IMR-90 (cell line): ENCODE data around the gene F5. TPM values are rescaled to one million over a fixed set of nuclear protein-coding genes. Genes with fewer than 3 reads are reported as not detected.

ENCODE experiments used
- ATAC-seq: fragments of 200-7000 bp; cut with Tn5 transposase; 2 replicates; pipeline ENCODE4 v1.9.1; 2020; ENCODE audit warnings: low read depth, mild to moderate bottlenecking, moderate library complexity
- BruUV-seq: library from RNA; stranded (reverse); fragments of 400-500 nt; replicated peaks from 2 replicates; lab custom pipeline; 2021; lab: Mats Ljungman, UMichigan
- CTCF ChIA-PET: fragments of 300-600 bp; formaldehyde crosslinking; extraction: SDS; loops from one replicate; lab custom pipeline; 2021; ENCODE audit warnings: antibody characterized with exemption; lab: Yijun Ruan, JAX
- POLR2A ChIA-PET: fragments of 300-600 bp; sonication (Branson Sonifier 250); formaldehyde crosslinking; loops from one replicate; lab custom pipeline; 2022; ENCODE audit warnings: antibody characterized with exemption; ENCODE audit not compliant: unreplicated experiment; lab: Charles Lee
- DNase-seq: peaks from one replicate; pipeline ENCODE4 v3.0.0; 2013
- H2AFZ ChIP-seq: replicated peaks from 2 replicates; pipeline ENCODE3; 2013; ENCODE audit warnings: low read length, mild to moderate bottlenecking; ENCODE audit not compliant: poor library complexity
- H2AK5ac ChIP-seq: 2 replicates; pipeline ENCODE4 v1.6.1; 2013; ENCODE audit warnings: low read depth, low read length, inconsistent platforms
- H2AK9ac ChIP-seq: replicated peaks from 2 replicates; pipeline ENCODE3; 2013; ENCODE audit warnings: mild to moderate bottlenecking, low read depth, low read length, moderate library complexity; ENCODE audit not compliant: poor library complexity
- H2BK120ac ChIP-seq: 2 replicates; pipeline ENCODE4 v1.6.1; 2013; ENCODE audit warnings: low read depth, low read length, inconsistent platforms
- H2BK15ac ChIP-seq: 3 replicates; pipeline ENCODE4 v1.6.1; 2013; ENCODE audit warnings: low read depth, low read length, inconsistent platforms
- H2BK20ac ChIP-seq: 2 replicates; pipeline ENCODE4 v1.6.1; 2013; ENCODE audit warnings: low read depth, mild to moderate bottlenecking, inconsistent platforms, low read length, moderate library complexity
- H2BK5ac ChIP-seq: 2 replicates; pipeline ENCODE4 v1.6.1; 2013; ENCODE audit warnings: mild to moderate bottlenecking, low read depth, low read length, inconsistent platforms; ENCODE audit not compliant: poor library complexity, severe bottlenecking
- H3K14ac ChIP-seq: replicated peaks from 2 replicates; pipeline ENCODE4 v1.6.1; 2013; ENCODE audit warnings: low read depth, low read length, inconsistent platforms
- H3K18ac ChIP-seq: 2 replicates; pipeline ENCODE4 v1.6.1; 2013; ENCODE audit warnings: low read depth, low read length, control low read depth
- H3K23ac ChIP-seq: 2 replicates; pipeline ENCODE4 v1.6.1; 2013; ENCODE audit warnings: low read depth, low read length, inconsistent platforms
- H3K27ac ChIP-seq: 2 replicates; pipeline ENCODE4 v1.5.1; 2013; ENCODE audit warnings: mild to moderate bottlenecking, control low read depth, low read length; ENCODE audit not compliant: insufficient read depth
- H3K27me3 ChIP-seq: 2 replicates; pipeline ENCODE4 v1.6.1; 2013; ENCODE audit warnings: low read length; ENCODE audit not compliant: control insufficient read depth, insufficient read depth
- H3K36me3 ChIP-seq: 2 replicates; pipeline ENCODE4 v1.6.1; 2013; ENCODE audit warnings: low read length, mixed read lengths; ENCODE audit not compliant: control insufficient read depth, insufficient read depth
- H3K4ac ChIP-seq: 2 replicates; pipeline ENCODE4 v1.6.1; 2013; ENCODE audit warnings: low read depth, low read length, inconsistent platforms
- H3K4me1 ChIP-seq: 2 replicates; pipeline ENCODE4 v1.6.1; 2013; ENCODE audit warnings: low read length, mixed read lengths; ENCODE audit not compliant: control insufficient read depth, insufficient read depth
- H3K4me2 ChIP-seq: 2 replicates; pipeline ENCODE4 v1.6.1; 2013; ENCODE audit warnings: low read depth, mild to moderate bottlenecking, control low read depth, low read length, moderate library complexity
- H3K4me3 ChIP-seq: 2 replicates; pipeline ENCODE4 v1.5.1; 2013; ENCODE audit warnings: low read depth, mild to moderate bottlenecking, control low read depth, low read length, moderate library complexity; ENCODE audit not compliant: insufficient read depth
- H3K56ac ChIP-seq: 2 replicates; pipeline ENCODE4 v1.6.1; 2013; ENCODE audit warnings: low read length, inconsistent platforms; ENCODE audit not compliant: insufficient read depth; ENCODE audit errors: extremely low read depth
- H3K79me1 ChIP-seq, 2 experiments: 2 replicates each; pipeline ENCODE4 v1.6.1; 2013; ENCODE audit warnings: low read length in 2 of 2, inconsistent platforms in 1 of 2, low read depth in 1 of 2
- H3K9ac ChIP-seq: 2 replicates; pipeline ENCODE4 v1.6.1; 2013; ENCODE audit warnings: low read depth, low read length, control low read depth
- H3K9me1 ChIP-seq: 2 replicates; pipeline ENCODE4 v1.6.1; 2013; ENCODE audit warnings: low read length, inconsistent platforms; ENCODE audit not compliant: insufficient read depth
- H3K9me3 ChIP-seq: 2 replicates; pipeline ENCODE4 v1.6.1; 2013; ENCODE audit warnings: low read length; ENCODE audit not compliant: control insufficient read depth, insufficient read depth
- H4K20me1 ChIP-seq: 2 replicates; pipeline ENCODE4 v1.6.1; 2013; ENCODE audit warnings: low read length, inconsistent platforms; ENCODE audit not compliant: insufficient read depth
- H4K5ac ChIP-seq: 2 replicates; pipeline ENCODE4 v1.6.1; 2013; ENCODE audit warnings: mild to moderate bottlenecking, low read depth, low read length, control low read depth
- H4K8ac ChIP-seq, 2 experiments: 2 replicates each; pipeline ENCODE4 v1.6.1; 2013; ENCODE audit warnings: low read depth in 2 of 2, low read length in 2 of 2, control low read depth in 1 of 2, inconsistent platforms in 1 of 2
- H4K91ac ChIP-seq: 2 replicates; pipeline ENCODE4 v1.6.1; 2013; ENCODE audit warnings: low read depth, low read length, inconsistent platforms; ENCODE audit not compliant: insufficient read depth
- BHLHE40 ChIP-seq: fragments of 150-350 bp; IDR thresholded peaks from 2 replicates; pipeline ENCODE4 v1.6.1; 2016; ENCODE audit warnings: mild to moderate bottlenecking, low read depth, low read length
- CEBPB ChIP-seq: IDR thresholded peaks from 2 replicates; pipeline ENCODE4 v1.6.1; 2012; ENCODE audit warnings: low read depth, low read length, improper control_type of control experiment
- CHD1 ChIP-seq: IDR thresholded peaks from 2 replicates; pipeline ENCODE4 v1.6.1; 2012; ENCODE audit warnings: low read depth, low read length, improper control_type of control experiment
- FOS ChIP-seq: fragments of 150-350 bp; IDR thresholded peaks from 2 replicates; pipeline ENCODE4 v1.6.1; 2016; ENCODE audit warnings: low read depth, low read length
- MAFK ChIP-seq: IDR thresholded peaks from 2 replicates; pipeline ENCODE4 v1.6.1; 2012; ENCODE audit warnings: low read depth, low read length, improper control_type of control experiment
- MAZ ChIP-seq: IDR thresholded peaks from 2 replicates; pipeline ENCODE4 v1.6.1; 2012; ENCODE audit warnings: low read depth, mild to moderate bottlenecking, low read length, improper control_type of control experiment, moderate library complexity, borderline replicate concordance
- MXI1 ChIP-seq: IDR thresholded peaks from 2 replicates; pipeline ENCODE4 v1.6.1; 2012; ENCODE audit warnings: low read depth, mild to moderate bottlenecking, low read length, moderate library complexity, borderline replicate concordance
- NFE2L2 ChIP-seq: fragments of 150-350 bp; IDR thresholded peaks from 2 replicates; pipeline ENCODE4 v1.6.1; 2016; ENCODE audit warnings: low read depth, mild to moderate bottlenecking, low read length
- POLR2A ChIP-seq: IDR thresholded peaks from 2 replicates; pipeline ENCODE4 v1.6.1; 2012; ENCODE audit warnings: mild to moderate bottlenecking, low read depth, low read length
- RAD21 ChIP-seq: IDR thresholded peaks from 2 replicates; pipeline ENCODE4 v1.6.1; 2012; ENCODE audit warnings: low read length, improper control_type of control experiment
- RCOR1 ChIP-seq: IDR thresholded peaks from 2 replicates; pipeline ENCODE4 v1.6.1; 2012; ENCODE audit warnings: mild to moderate bottlenecking, low read length, improper control_type of control experiment; ENCODE audit not compliant: insufficient replicate concordance
- RFX5 ChIP-seq: IDR thresholded peaks from 2 replicates; pipeline ENCODE4 v1.8.0; 2012; ENCODE audit warnings: low read depth, mild to moderate bottlenecking, low read length, moderate library complexity
- SMC3 ChIP-seq: fragments of 150-350 bp; IDR thresholded peaks from 2 replicates; pipeline ENCODE4 v1.6.1; 2016; ENCODE audit warnings: low read depth, mild to moderate bottlenecking, antibody characterized with exemption, low read length, moderate library complexity
- WGBS, 2 experiments: methylation state at CpG; one replicate each; pipeline versions ENCODE4 v1.1.5 to v1.1.7; 2013; ENCODE audit warnings: missing lambda C conversion rate in 2 of 2; ENCODE audit not compliant: insufficient read length in 1 of 2; ENCODE audit errors: extremely low coverage in 2 of 2; 5-methylcytosine and 5-hydroxymethylcytosine counted together
- dilution Hi-C: fragments of 300-500 bp; cut with HindIII; formaldehyde crosslinking; loops from one replicate; pipeline ENCODE4 v1.14.3; 2018; ENCODE audit warnings: low sequenced_read_pairs; ENCODE audit not compliant: unreplicated experiment
- in situ Hi-C: fragments of 300-500 bp; cut with MboI; formaldehyde crosslinking; loops from 3 replicates; pipeline ENCODE4 v1.14.3; 2019; ENCODE audit warnings: low sequenced_read_pairs, inconsistent platforms, mixed read lengths
- intact Hi-C: fragments of 100-400 bp; cut with micrococcal nuclease; formaldehyde crosslinking; loops from 2 replicates; pipeline ENCODE4 v1.10.0; 2022
- polyA plus RNA-seq, 3 experiments: library from polyadenylated mRNA; depleted of rRNA; stranded (reverse); fragments of >200 nt; gene quantifications; 2 replicates each; pipeline ENCODE4 v1.2.3, GENCODE V29; 2012; ENCODE audit warnings: low replicate concordance in 1 of 3
- total RNA-seq: library from RNA; depleted of rRNA; stranded (reverse); fragments of >200 nt; gene quantifications from 2 replicates; pipeline ENCODE4 v1.2.3, GENCODE V29; 2012
- TF ChIP-seq, protein P1 (sequence below): fragments of 150-350 bp; IDR thresholded peaks from 2 replicates; pipeline ENCODE4 v1.6.1; 2017; ENCODE audit warnings: mild to moderate bottlenecking, antibody characterized with exemption, low read length, low read depth
- TF ChIP-seq, protein P2 (sequence below): fragments of 150-350 bp; IDR thresholded peaks from 2 replicates; pipeline ENCODE4 v1.6.1; 2016; ENCODE audit warnings: low read depth, mild to moderate bottlenecking, low read length, moderate library complexity, borderline replicate concordance
- TF ChIP-seq, protein P3 (sequence below): conservative IDR thresholded peaks from 2 replicates; pipeline ENCODE4 v1.5.1; 2012; ENCODE audit warnings: mild to moderate bottlenecking, low read depth, low read length, improper control_type of control experiment

F5 gene
- total and polyA plus RNA-seq, 2 of the 4 experiments (the other 2 are of a cell fraction) = not detected

DNA sequence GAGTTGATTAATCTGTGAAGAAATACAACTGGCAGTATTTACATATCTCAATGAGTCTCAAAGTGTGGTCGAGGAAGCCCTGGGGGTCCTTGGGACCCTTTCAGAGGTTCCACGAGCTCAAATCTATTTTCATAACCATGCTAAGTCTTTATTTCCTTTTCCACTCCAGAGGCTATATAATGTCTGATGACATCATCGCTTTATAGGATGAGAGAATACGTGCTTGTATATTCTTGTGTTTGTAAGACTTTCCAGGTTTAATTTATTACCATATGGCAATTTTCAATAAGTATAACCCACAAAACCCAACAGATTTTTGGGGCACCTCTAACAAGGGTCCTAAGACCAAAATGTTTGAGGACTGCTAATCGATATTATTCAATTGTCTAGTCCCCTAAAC, 99.1 kb downstream of the F5 start:
- TF ChIP-seq FOS (no peak), MXI1 (no peak), POLR2A (no peak), MAZ (no peak), MAFK (no peak), NFE2L2 (no peak), CHD1 (no peak), RCOR1 (no peak), RAD21 (no peak), SMC3 (no peak), RFX5 (no peak), BHLHE40 (no peak), CEBPB (no peak)
- TF ChIP-seq, protein P1, sequence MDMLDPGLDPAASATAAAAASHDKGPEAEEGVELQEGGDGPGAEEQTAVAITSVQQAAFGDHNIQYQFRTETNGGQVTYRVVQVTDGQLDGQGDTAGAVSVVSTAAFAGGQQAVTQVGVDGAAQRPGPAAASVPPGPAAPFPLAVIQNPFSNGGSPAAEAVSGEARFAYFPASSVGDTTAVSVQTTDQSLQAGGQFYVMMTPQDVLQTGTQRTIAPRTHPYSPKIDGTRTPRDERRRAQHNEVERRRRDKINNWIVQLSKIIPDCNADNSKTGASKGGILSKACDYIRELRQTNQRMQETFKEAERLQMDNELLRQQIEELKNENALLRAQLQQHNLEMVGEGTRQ = no peak
- TF ChIP-seq, protein P2, sequence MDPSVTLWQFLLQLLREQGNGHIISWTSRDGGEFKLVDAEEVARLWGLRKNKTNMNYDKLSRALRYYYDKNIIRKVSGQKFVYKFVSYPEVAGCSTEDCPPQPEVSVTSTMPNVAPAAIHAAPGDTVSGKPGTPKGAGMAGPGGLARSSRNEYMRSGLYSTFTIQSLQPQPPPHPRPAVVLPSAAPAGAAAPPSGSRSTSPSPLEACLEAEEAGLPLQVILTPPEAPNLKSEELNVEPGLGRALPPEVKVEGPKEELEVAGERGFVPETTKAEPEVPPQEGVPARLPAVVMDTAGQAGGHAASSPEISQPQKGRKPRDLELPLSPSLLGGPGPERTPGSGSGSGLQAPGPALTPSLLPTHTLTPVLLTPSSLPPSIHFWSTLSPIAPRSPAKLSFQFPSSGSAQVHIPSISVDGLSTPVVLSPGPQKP = no peak
- TF ChIP-seq, protein P3, sequence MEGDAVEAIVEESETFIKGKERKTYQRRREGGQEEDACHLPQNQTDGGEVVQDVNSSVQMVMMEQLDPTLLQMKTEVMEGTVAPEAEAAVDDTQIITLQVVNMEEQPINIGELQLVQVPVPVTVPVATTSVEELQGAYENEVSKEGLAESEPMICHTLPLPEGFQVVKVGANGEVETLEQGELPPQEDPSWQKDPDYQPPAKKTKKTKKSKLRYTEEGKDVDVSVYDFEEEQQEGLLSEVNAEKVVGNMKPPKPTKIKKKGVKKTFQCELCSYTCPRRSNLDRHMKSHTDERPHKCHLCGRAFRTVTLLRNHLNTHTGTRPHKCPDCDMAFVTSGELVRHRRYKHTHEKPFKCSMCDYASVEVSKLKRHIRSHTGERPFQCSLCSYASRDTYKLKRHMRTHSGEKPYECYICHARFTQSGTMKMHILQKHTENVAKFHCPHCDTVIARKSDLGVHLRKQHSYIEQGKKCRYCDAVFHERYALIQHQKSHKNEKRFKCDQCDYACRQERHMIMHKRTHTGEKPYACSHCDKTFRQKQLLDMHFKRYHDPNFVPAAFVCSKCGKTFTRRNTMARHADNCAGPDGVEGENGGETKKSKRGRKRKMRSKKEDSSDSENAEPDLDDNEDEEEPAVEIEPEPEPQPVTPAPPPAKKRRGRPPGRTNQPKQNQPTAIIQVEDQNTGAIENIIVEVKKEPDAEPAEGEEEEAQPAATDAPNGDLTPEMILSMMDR = no peak
- BruUV-seq = no TSS peak
- DNase-seq (peak; percentile 15), ATAC-seq (no peak)
- Histone ChIP-seq H3K14ac (0 out of 2 replicates have a peak overlapping the region, but pooled peaks have one; percentile 66), H3K79me1 (peaks cover 9 to 21% of the 10 kb centered on the region in 2 experiments; a peak in 3 of 4 replicates), H3K23ac (no peak overlapping the region), H3K18ac (no peak overlapping the region), H3K9ac (no peak overlapping the region), H2BK120ac (no peak overlapping the region), H3K56ac (no peak overlapping the region), H4K5ac (0 out of 2 replicates have a peak overlapping the region, but pooled peaks have one; percentile 13), H2BK15ac (no peak overlapping the region), H4K20me1 (no peaks in the 10 kb centered on the region), H3K4me3 (no peak overlapping the region), H2AFZ (no peak overlapping the region), H3K27ac (no peak overlapping the region), H3K9me3 (no peaks in the 10 kb centered on the region), H2BK5ac (peak overlapping the region; percentile 64), H3K4ac (no peak overlapping the region), H3K4me2 (peak overlapping the region; percentile 64), H4K91ac (no peak overlapping the region), H2AK5ac (no peak overlapping the region), H4K8ac (0 out of 4 replicates have a peak overlapping the region, but pooled peaks of 1 of the 2 experiments have one; percentile 14), H2BK20ac (no peak overlapping the region), H3K4me1 (peaks cover 5% of the 10 kb centered on the region), H3K9me1 (0 out of 2 replicates have a peak, but pooled peaks cover 4% of the 10 kb centered on the region), H2AK9ac (no peak overlapping the region), H3K27me3 (no peaks in the 10 kb centered on the region), H3K36me3 (no peaks in the 10 kb centered on the region)
- dilution Hi-C loops (no loop called here), in situ Hi-C loops (loop anchor here (10.0 kb wide), 1 partner anchor 372 kb away; no protein-coding TSS in a partner anchor), intact Hi-C loops (loop anchor here (2.0 to 10.0 kb wide), 2 partner anchors 52 to 318 kb away; no protein-coding TSS in a partner anchor)
- ChIA-PET POLR2A (no interaction called here), CTCF (no interaction called here)
- WGBS, 2 experiments = no CpG with 5 or more reads among the region's 5 CpGs
